Panc1 (cell line): Measurements from ENCODE around the gene ALDH3A1.

Experiments
- CTCF ChIP-seq: fragments of 450-650 bp; IDR thresholded peaks from 2 replicates; pipeline ENCODE4 v1.5.1; 2017; ENCODE audit warnings: mild to moderate bottlenecking
- REST ChIP-seq, 2 experiments: IDR thresholded peaks; 2 replicates each; pipeline ENCODE4 v1.6.1; 2011 to 2012; ENCODE audit warnings: low read depth in 2 of 2, control low read depth in 1 of 2, low read length in 1 of 2, mild to moderate bottlenecking in 1 of 2, moderate library complexity in 1 of 2; ENCODE audit not compliant: insufficient read depth in 1 of 2

GRCh38 chr17:19762515-19762961 lies 14.4 kb upstream of the ALDH3A1 start:
- TF ChIP-seq CTCF = peak; percentile 73
- TF ChIP-seq REST (IDR thresholded peaks at IDR 0.05; ENCODE audit: insufficient read depth in 1 of 2, low read depth in 2 of 2, low read length in 1 of 2) = no peak
